GM18867 (cell line): ENCODE measurements around the gene PCSK6.
A peak's percentile ranks its signal among the peaks of the same experiment; 100 is the strongest.
"Not testable (repeated sequence)": the region's sequence is repeated elsewhere in the genome, so short reads cannot be mapped to it uniquely, and the experiment has no call there.

Source experiments
- ATAC-seq: cut with Tn5 transposase; IDR thresholded peaks from one replicate; pipeline ENCODE4 v1.9.1; 2021; ENCODE audit warnings: mild to moderate bottlenecking, moderate library complexity; ENCODE audit not compliant: unreplicated experiment

PCSK6 gene

GRCh38 chr15:101361418-101361817 is 128.1 kb downstream of the PCSK6 start:
- no peak for ATAC-seq

DNA sequence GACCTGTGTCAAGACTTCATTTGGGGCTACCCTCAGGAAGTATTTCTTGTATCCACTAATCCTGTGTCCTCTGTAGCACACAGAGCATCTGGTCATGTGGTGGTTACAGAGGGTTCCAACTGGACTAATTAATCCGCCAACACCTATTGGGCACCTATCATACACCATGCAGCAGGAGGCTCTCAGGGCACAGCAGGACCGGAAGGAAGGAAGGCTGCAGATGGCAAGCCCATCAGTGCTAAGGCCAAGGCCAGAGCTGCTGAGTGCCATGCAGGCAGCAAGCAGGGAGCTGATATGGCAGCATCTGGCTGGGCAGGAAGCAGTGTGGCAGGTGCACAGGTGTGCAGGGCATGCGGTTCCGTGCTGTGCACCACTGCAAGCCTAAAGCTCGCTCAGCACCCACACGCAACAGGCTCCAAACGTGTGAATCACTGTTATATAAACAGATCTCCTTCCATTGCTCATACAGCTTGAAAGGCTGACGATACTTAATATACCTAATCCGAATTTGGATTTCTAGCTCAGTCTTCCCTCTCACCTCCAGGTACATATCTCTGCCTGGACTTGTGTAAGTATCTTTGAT is 130.1 kb downstream of the PCSK6 start:
- ATAC-seq: no peak

- no peak for ATAC-seq
Observed at GRCh38 chr15:101358895-101359294, 130.6 kb downstream of the PCSK6 start.

GRCh38 chr15:101357885-101358284 is 131.6 kb downstream of the PCSK6 start:
- ATAC-seq: no peak

DNA sequence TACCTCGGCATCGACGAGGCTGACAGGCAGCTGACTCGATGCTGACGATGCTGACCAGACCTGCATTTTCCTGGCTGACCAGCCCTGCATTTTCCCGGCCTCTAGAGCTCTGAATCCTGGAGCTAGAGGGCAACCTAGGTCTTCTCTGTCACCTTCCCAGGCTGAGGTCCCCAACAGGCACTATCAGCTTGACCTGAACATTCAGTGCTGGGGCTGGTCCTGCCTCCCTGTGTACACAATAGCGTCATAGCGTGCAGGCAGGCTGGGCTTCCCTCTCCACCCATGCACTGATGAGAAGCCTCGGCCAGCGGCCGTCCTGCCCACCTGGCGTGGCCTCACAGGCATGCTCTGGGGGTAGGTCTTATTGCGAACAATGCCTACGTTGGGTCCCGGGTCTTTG is 132.2 kb downstream of the PCSK6 start:
- no peak for ATAC-seq

DNA sequence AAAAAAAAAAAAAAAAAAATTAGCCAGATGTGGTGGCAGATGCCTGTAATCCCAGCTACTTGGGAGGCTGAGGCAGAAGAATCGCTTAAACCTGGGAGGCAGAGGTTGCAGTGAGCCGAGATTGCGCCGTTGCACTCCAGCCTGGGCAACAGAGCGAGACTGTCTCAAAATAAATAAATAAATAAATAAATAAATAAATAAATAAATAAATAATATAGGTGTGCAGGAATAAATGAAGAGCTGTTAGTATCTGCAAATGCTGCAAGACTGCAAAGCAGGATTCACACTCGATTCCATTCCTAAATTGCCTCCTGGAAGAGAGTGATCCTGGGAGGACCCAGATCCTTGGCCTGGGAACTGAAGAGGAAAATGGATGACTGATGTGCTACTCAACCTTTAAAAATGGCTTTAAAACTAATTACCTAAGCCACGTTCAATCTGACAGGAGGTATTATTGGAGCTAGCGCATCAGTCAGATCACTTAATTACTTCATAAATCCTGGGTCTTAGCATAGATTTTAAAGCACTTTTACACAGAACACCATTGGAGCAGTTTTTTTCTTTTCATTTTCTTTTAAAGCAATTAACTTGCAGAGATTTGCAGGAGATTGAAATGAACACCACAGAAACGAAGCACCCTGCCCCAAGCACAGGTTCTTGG is 132.9 kb downstream of the PCSK6 start:
- not testable (repeated sequence) for ATAC-seq

DNA sequence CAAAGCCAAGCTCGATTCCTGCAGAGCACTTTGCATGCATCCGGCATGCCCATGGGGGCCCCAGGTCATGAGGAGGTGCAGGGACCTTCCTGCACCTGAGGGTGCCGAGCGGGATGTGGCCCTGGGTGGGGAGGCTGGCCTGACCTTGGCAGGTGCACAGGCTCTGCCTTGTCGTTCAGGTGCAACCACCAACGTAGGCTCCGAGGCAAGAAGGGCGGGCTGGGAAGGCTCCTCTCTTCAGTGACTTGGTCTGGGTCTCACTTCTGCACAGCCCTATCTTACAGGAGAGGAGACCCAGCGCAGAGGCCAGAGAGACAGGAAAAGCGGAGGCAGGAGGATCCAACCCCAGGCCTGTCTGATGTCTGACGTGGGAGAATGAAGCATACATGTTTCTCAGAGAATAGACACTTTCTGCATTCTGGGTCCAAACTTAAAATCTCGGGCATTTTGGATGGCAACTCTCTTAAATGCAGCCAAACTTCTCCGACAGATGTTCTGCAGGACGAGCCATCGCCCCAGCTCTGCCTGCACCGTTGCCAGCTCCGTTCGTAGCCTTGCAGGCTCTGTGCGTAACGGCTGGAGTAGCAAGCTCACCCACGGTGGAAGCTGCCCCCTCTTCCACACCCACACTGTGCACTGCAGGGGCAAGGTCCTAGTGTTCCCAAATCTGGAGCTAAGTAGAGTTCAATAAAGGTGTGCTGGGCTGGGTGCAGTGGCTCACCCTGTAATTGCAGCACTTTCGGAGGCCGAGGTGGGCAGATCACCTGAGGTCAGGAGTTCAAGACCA is 133.6 kb downstream of the PCSK6 start:
- ATAC-seq: no peak

DNA sequence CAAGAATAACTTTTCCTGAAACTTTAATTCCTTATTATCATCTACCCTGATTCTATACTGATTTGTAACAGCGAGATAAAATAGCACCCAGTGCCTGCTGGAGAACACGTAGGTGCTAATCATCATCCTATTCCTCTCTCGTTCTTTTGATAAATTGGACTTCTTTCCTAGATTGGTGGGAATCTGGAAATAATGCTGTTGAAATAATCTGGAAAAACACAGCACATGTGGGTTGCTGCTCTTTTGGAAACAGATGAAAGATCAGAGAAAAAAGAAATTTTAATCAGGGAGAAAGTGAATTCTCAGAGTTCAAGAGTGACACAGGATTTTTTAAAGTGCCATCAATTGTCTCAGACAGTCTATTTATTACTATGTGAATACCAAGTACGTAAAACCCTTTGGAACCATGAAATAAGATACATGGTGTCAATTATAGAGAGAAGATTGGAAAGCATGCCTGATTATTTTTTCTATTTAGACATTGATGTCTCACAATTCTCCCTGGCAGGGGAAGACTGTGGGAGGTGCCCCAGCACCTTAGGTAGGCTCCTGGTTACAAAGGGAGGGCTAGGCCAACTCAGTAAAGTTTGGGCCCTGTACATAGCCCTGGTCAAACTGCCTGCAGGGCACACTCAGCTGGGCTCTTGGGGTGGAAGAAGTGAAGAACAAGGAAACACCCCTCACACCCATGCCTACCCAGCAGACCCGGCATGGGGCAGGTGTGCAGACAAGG is 134.4 kb downstream of the PCSK6 start:
- ATAC-seq: no peak

DNA sequence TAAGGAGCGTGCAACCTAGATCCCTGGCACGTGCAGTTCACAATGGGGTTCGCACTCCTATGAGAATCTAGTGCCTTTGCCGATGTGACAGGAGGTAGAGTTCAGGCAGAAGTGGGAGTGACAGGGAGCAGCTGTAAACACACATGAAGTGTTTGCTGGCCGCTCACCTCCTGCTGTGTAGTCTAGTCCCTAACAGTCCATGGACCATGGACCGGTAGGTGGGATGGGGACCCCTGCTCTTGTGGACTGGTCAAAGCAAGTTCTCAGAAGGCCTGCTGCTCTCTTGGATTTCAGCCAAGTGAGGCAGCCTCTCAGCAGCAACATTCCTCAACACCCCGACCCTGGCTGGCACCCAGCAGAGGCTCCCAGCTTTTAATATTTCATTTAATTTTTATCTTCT is 136.3 kb downstream of the PCSK6 start:
- no peak for ATAC-seq

DNA sequence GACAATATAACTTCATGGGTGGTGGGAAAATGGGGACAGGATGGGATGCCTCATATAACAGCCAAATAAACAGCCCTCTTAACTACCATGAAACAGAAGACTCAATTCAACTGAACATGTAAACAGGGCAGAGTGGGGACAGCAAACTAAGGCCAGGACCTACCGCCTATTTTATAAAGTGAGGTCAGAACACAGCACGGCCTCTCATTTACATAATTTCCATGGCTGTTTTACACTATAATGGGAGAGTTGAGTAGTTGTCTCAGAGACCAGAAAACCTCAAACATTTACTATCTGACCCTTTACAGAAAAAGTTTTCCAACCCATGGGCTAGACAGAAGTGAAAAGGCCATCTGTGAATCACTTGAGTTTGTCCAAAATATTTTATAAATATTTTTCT is 137.8 kb downstream of the PCSK6 start:
- ATAC-seq: no peak

DNA sequence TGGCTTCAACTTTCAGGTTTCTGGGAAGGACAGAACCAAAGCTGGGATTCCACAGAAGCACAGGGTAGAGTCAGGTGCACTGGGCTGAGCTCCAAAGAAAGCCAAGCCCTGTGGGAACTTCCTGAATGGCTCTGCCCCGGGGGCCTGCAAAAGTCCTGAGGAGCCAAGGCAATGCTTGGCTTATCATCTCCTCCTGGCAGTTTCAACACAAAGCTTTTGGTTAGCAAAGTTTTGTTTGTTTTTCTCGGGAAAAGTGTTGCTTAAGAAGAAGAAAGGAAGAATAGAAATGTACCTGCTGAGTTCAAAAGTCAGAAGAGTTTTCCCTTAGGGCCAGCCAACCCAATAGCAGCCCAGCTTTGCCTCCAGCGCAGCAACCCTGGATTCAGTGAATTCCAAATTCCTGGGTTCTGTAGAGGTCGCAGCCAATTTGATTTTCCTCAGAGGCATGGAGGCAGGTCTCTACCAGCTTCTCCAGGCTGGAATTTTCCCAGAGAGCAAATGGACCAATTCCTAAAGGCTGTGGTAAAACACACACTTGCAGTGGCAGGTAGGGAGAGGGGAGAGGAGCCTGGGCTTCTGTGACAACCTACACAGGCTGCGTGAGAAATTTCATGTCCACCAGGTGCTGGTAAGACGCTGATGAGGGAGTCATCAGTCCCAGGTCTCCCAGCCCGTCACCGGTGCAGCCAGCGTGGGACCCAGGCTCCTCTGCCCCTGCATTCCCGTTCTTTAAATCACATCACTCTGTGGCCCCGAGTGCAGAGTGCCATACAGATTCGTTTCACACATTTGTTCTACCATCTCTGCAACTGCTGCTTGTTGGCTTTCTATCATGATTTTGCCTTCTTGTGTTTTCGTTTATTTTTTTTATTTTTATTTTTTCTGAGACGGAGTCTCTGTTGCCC is 140.2 kb downstream of the PCSK6 start:
- ATAC-seq: no peak

GRCh38 chr15:101348643-101349042 is 140.9 kb downstream of the PCSK6 start:
- ATAC-seq: no peak

- ATAC-seq: no peak
Observed at GRCh38 chr15:101348015-101348414, 141.5 kb downstream of the PCSK6 start.

DNA sequence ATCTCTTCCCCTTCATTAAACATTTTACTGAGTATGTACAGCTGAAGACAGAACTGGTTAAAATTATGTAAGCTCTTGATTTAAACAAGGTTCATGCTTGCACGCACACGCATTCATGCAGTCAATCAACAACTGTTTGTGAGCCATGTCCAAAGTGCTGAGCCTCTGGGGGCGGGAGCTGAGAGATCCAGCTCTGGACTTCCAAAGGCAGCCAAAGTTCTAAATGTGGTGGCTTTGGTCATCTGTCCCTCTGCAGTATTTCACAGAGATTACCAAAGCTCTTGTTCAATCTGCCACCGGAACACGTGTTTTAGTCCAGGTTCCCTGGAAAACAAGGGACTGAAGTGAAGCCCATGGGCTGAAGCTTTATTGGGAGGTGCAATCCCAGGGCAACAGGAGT is 142.1 kb downstream of the PCSK6 start:
- ATAC-seq: no peak

GRCh38 chr15:101346928-101347327 is 142.6 kb downstream of the PCSK6 start:
- no peak for ATAC-seq

GRCh38 chr15:101342056-101342455 is 147.5 kb downstream of the PCSK6 start:
- ATAC-seq: no peak

GRCh38 chr15:101338502-101339057 is 150.9 kb downstream of the PCSK6 start:
- no peak for ATAC-seq

- no peak for ATAC-seq
Observed at GRCh38 chr15:101337976-101338375, 151.5 kb downstream of the PCSK6 start.

GRCh38 chr15:101333907-101334789 is 155.4 kb downstream of the PCSK6 start:
- peak; percentile 66 for ATAC-seq
